Measurements from ENCODE around the gene L1CAM. TPM values are rescaled to one million over a fixed set of nuclear protein-coding genes. Genes with fewer than 3 reads are reported as not detected.

Gene L1CAM
- total RNA-seq, 1 experiment from 2014 or later = 819 TPM

GRCh38 chrX:153883163-153883843 lies 2.7 kb downstream of the L1CAM start:
- no TSS peak for BruUV-seq (replicated peaks)
- no peaks in the 10 kb centered on the region for H3K9me3 ChIP-seq (ENCODE audit: control insufficient read depth, insufficient read depth, low read depth, low read length)
- DNase-seq (ENCODE audit: low read depth, low spot score) (no peak), ATAC-seq (no peak)
- POLR2A ChIA-PET = interaction anchor here (0.7 kb wide), 1 partner anchor 14 kb away, joined by 4 read pairs; no protein-coding TSS in a partner anchor
- intact Hi-C loops (cut with micrococcal nuclease; ENCODE audit: unreplicated experiment) = loop anchor here (10.0 kb wide), 2 partner anchors 79 to 119 kb away; partner anchors contain the start of gene PLXNB3
- H3K4me3 ChIP-seq (ENCODE audit: low read depth in 2 of 2, low read length in 2 of 2) = peak overlapping the region; percentile 62 to 74
- CTCF ChIA-PET = no interaction called here
- peak overlapping the region; percentile 89 for H3K27ac ChIP-seq (ENCODE audit: low read length)
- TF ChIP-seq, protein P1, sequence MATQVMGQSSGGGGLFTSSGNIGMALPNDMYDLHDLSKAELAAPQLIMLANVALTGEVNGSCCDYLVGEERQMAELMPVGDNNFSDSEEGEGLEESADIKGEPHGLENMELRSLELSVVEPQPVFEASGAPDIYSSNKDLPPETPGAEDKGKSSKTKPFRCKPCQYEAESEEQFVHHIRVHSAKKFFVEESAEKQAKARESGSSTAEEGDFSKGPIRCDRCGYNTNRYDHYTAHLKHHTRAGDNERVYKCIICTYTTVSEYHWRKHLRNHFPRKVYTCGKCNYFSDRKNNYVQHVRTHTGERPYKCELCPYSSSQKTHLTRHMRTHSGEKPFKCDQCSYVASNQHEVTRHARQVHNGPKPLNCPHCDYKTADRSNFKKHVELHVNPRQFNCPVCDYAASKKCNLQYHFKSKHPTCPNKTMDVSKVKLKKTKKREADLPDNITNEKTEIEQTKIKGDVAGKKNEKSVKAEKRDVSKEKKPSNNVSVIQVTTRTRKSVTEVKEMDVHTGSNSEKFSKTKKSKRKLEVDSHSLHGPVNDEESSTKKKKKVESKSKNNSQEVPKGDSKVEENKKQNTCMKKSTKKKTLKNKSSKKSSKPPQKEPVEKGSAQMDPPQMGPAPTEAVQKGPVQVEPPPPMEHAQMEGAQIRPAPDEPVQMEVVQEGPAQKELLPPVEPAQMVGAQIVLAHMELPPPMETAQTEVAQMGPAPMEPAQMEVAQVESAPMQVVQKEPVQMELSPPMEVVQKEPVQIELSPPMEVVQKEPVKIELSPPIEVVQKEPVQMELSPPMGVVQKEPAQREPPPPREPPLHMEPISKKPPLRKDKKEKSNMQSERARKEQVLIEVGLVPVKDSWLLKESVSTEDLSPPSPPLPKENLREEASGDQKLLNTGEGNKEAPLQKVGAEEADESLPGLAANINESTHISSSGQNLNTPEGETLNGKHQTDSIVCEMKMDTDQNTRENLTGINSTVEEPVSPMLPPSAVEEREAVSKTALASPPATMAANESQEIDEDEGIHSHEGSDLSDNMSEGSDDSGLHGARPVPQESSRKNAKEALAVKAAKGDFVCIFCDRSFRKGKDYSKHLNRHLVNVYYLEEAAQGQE (IDR thresholded peaks at IDR 0.05; ENCODE audit: insufficient read depth in 1 of 2, low read depth in 2 of 2, low read length in 1 of 2) = no peak
- TF ChIP-seq SIN3A (IDR thresholded peaks at IDR 0.05; ENCODE audit: borderline replicate concordance, insufficient read depth, low read depth, low read length) (no peak), CTCF (IDR thresholded peaks at IDR 0.05) (no peak), POLR2AphosphoS5 (IDR thresholded peaks at IDR 0.05; ENCODE audit: low read depth, low read length) (no peak), TCF7L2 (IDR thresholded peaks at IDR 0.05; ENCODE audit: low read depth, low read length) (no peak)
- in situ Hi-C loops (cut with HindIII; ENCODE audit: low pct_unique_long_range_greater_than_20kb, low sequenced_read_pairs) = no loop called here
- H3K27me3 ChIP-seq (ENCODE audit: control insufficient read depth, insufficient read depth, low read length) = no peaks in the 10 kb centered on the region
- H3K36me3 ChIP-seq (ENCODE audit: control insufficient read depth, insufficient read depth, low read length) = no peaks in the 10 kb centered on the region
- H3K4me1 ChIP-seq (ENCODE audit: control insufficient read depth, insufficient read depth, low read length) = peaks cover 84% of the 10 kb centered on the region

GRCh38 chrX:153882557-153882956 lies 3.4 kb downstream of the L1CAM start:
- in situ Hi-C loops (cut with HindIII; ENCODE audit: low pct_unique_long_range_greater_than_20kb, low sequenced_read_pairs) = no loop called here
- no peaks in the 10 kb centered on the region for H3K9me3 ChIP-seq (ENCODE audit: control insufficient read depth, insufficient read depth, low read depth, low read length)
- ChIA-PET CTCF (no interaction called here), POLR2A (interaction anchor here (0.7 kb wide), 1 partner anchor 15 kb away, joined by 4 read pairs; no protein-coding TSS in a partner anchor)
- no peaks in the 10 kb centered on the region for H3K36me3 ChIP-seq (ENCODE audit: control insufficient read depth, insufficient read depth, low read length)
- H3K4me3 ChIP-seq (ENCODE audit: low read depth in 2 of 2, low read length in 2 of 2) = peak overlapping the region in 1 of 2 experiments; percentile 13; a peak in 2 of 4 replicates
- H3K27ac ChIP-seq (ENCODE audit: low read length) = peak overlapping the region; percentile 80
- no TSS peak for BruUV-seq (replicated peaks)
- no peak for ATAC-seq
- H3K27me3 ChIP-seq (ENCODE audit: control insufficient read depth, insufficient read depth, low read length) = no peaks in the 10 kb centered on the region
- intact Hi-C loops (cut with micrococcal nuclease; ENCODE audit: unreplicated experiment) = loop anchor here (10.0 kb wide), 2 partner anchors 78 to 118 kb away; partner anchors contain the start of gene PLXNB3
- TF ChIP-seq CTCF (IDR thresholded peaks at IDR 0.05) (no peak), TCF7L2 (IDR thresholded peaks at IDR 0.05; ENCODE audit: low read depth, low read length) (no peak), POLR2AphosphoS5 (IDR thresholded peaks at IDR 0.05; ENCODE audit: low read depth, low read length) (no peak), SIN3A (IDR thresholded peaks at IDR 0.05; ENCODE audit: borderline replicate concordance, insufficient read depth, low read depth, low read length) (no peak)
- TF ChIP-seq, protein P1 (IDR thresholded peaks at IDR 0.05; ENCODE audit: insufficient read depth in 1 of 2, low read depth in 2 of 2, low read length in 1 of 2) = no peak
- peaks cover 86% of the 10 kb centered on the region for H3K4me1 ChIP-seq (ENCODE audit: control insufficient read depth, insufficient read depth, low read length)
- no peak for DNase-seq (ENCODE audit: low read depth, low spot score)

Data from Panc1 (cell line).